ENCODE data around the gene AK2.

GRCh38 chr1:32978854-32979253, 57.8 kb downstream of the AK2 start:
- TF ChIP-seq POLR2A (IDR thresholded peaks at IDR 0.05), result no peak
- TF ChIP-seq, protein P1, sequence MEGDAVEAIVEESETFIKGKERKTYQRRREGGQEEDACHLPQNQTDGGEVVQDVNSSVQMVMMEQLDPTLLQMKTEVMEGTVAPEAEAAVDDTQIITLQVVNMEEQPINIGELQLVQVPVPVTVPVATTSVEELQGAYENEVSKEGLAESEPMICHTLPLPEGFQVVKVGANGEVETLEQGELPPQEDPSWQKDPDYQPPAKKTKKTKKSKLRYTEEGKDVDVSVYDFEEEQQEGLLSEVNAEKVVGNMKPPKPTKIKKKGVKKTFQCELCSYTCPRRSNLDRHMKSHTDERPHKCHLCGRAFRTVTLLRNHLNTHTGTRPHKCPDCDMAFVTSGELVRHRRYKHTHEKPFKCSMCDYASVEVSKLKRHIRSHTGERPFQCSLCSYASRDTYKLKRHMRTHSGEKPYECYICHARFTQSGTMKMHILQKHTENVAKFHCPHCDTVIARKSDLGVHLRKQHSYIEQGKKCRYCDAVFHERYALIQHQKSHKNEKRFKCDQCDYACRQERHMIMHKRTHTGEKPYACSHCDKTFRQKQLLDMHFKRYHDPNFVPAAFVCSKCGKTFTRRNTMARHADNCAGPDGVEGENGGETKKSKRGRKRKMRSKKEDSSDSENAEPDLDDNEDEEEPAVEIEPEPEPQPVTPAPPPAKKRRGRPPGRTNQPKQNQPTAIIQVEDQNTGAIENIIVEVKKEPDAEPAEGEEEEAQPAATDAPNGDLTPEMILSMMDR (IDR thresholded peaks at IDR 0.05), result no peak
